SJSA1 (cell line): Measurements from ENCODE around the gene RPS6KA2. TPM values are rescaled to one million over a fixed set of nuclear protein-coding genes. Genes with fewer than 3 reads are reported as not detected.

Experiments
- DNase-seq, 2 experiments: peaks; one replicate each; pipeline ENCODE4 v3.0.0-alpha.2; 2015 to 2020; ENCODE audit warnings: low spot score in 2 of 2, low read depth in 1 of 2
- H3K27ac ChIP-seq: fragments of 250-450 bp; sonication (Bioruptor Pico); 2 replicates; pipeline ENCODE4 v1.5.1; 2020; ENCODE audit warnings: mild to moderate bottlenecking, moderate library complexity
- H3K27me3 ChIP-seq: fragments of 250-450 bp; sonication (Bioruptor Pico); replicated peaks from 2 replicates; pipeline ENCODE4 v1.5.1; 2020; ENCODE audit warnings: mild to moderate bottlenecking, moderate library complexity
- H3K36me3 ChIP-seq: fragments of 250-450 bp; sonication (Bioruptor Pico); 2 replicates; pipeline ENCODE4 v1.5.1; 2020; ENCODE audit warnings: mild to moderate bottlenecking
- H3K4me1 ChIP-seq: fragments of 250-450 bp; sonication (Bioruptor Pico); replicated peaks from 2 replicates; pipeline ENCODE4 v1.6.1; 2021; ENCODE audit warnings: mild to moderate bottlenecking
- H3K4me3 ChIP-seq: fragments of 250-450 bp; sonication (Bioruptor Pico); 2 replicates; pipeline ENCODE4 v1.5.1; 2020; ENCODE audit warnings: mild to moderate bottlenecking
- H3K9me3 ChIP-seq: fragments of 250-450 bp; sonication (Bioruptor Pico); replicated peaks from 2 replicates; pipeline ENCODE4 v1.5.1; 2020; ENCODE audit warnings: mild to moderate bottlenecking
- total RNA-seq: library from RNA; depleted of rRNA; stranded (reverse); fragments of >200 nt; shearing (Covaris generic); gene quantifications from 2 replicates; pipeline ENCODE4 v1.2.3, GENCODE V29; 2014

The RPS6KA2 gene
- total RNA-seq, 1 experiment from 2014 or later, result 16.2 TPM

GRCh38 chr6:166621114-166621540, 5.9 kb downstream of the RPS6KA2 start:
- DNase-seq, result no peak
- Histone ChIP-seq H3K27ac (no peak overlapping the region), H3K4me3 (no peak overlapping the region), H3K36me3 (peaks cover 3% of the 10 kb centered on the region; the same call in 1 of the 2 replicates), H3K4me1 (peaks cover 27% of the 10 kb centered on the region), H3K27me3 (no peaks in the 10 kb centered on the region), H3K9me3 (no peaks in the 10 kb centered on the region)

DNA sequence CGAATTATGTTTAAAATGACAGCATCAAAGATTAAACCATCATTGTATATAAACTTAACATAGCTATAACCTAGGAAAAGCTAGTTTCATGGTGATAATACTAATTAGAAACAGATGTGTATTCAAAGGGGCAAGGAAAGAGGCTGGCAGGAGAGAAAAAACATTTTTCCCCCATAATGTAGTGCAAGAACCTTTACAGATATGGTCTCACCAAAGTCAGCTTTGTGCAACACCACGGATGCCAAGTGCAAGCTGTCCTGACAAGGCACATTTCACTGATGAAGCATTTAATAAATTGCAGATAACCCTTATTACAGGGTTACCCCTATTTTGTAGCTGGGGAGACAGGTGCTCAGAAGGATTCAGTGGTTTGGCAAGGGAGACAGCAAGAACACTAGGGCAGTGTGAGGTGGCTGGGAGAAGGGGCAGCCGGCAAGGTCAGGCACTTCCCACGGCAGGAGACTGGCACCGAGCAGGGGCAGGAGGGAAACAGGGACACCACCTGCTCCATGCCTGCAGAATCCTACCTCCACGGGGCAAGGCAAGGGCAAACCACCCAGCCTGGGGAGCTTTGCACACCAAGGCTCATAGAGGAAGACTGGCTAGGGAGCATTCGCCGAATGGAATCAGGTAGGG, 6.5 kb downstream of the RPS6KA2 start:
- no peak overlapping the region for H3K4me3 ChIP-seq
- peaks cover 22% of the 10 kb centered on the region for H3K4me1 ChIP-seq
- no peaks in the 10 kb centered on the region for H3K27me3 ChIP-seq
- no peak overlapping the region; the same call in 1 of the 2 replicates for H3K27ac ChIP-seq
- peak in 1 of 2 experiments; percentile 26 for DNase-seq
- no peaks in the 10 kb centered on the region for H3K9me3 ChIP-seq
- peaks cover 3% of the 10 kb centered on the region; the same call in 1 of the 2 replicates for H3K36me3 ChIP-seq

DNA sequence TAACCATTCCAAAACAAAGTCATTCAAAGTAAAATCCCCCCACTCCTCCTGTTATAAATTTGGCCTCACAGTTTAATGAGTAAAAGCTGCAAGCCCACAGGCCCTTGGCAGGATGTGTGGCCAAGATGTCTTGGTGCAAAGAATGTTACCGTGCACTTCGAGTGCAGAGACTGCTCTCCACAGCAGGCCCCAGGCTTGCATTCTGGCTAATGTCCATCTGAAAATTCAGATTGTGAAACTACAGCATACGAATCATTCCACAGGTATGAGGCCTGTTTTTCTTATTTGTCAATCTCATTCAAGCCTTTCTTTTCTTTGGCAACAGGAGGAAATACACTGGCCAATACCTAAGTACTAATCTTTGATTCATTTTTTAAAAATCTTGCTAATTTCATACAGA, 7.1 kb downstream of the RPS6KA2 start:
- no peak overlapping the region; the same call in 1 of the 2 replicates for H3K27ac ChIP-seq
- H3K9me3 ChIP-seq, result no peaks in the 10 kb centered on the region
- H3K27me3 ChIP-seq, result no peaks in the 10 kb centered on the region
- peaks cover 3% of the 10 kb centered on the region; the same call in 1 of the 2 replicates for H3K36me3 ChIP-seq
- H3K4me1 ChIP-seq, result peaks cover 19% of the 10 kb centered on the region
- no peak overlapping the region for H3K4me3 ChIP-seq
- peak in 1 of 2 experiments; percentile 36 for DNase-seq

DNA sequence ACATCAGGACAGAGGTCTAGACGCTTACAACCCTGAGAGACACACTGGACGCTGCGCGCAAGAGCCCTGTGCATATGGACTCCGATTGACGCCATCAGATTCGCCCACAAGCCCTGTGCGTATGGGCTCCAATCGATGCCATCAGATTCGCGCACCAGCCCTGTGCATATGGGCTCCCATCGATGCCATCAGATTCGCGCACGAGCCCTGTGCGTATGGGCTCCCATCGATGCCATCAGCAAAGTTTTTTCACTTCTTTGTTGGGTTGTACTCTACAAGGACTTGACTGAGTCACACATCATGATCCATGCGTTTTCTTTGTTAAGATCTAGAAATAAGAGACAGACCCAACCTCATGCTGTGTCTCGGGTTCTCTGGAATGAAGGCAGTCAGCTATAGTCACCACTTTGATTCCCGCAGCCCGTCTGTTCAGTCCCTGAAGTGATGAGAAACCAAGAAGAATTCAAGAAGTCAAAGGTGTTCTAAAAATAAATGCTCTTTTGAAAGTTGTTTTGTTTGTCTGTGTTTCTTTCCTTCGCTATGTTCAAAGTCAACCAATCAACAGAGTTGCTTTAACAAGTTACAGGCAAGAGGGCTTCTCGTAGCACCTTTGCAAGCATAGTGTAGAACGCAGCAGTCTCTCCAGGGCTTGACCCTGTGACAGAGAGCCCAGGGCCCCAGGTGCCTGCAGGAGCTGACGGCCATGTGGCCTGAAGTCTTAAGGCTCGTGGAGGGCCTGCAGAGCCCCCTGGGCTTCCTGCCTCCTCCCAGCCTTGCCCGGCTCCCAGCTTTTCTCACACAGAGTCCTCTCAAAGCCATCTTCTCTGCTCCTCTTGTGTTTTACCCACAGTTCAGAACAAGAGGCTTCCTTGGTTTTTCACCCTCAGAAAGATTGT, 7.9 kb downstream of the RPS6KA2 start:
- H3K27ac ChIP-seq, result no peak overlapping the region
- H3K36me3 ChIP-seq, result peaks cover 3% of the 10 kb centered on the region; the same call in 1 of the 2 replicates
- no peak overlapping the region for H3K4me3 ChIP-seq
- peaks cover 19% of the 10 kb centered on the region for H3K4me1 ChIP-seq
- H3K9me3 ChIP-seq, result no peaks in the 10 kb centered on the region
- no peaks in the 10 kb centered on the region for H3K27me3 ChIP-seq
- peak in 1 of 2 experiments; percentile 29 for DNase-seq

DNA sequence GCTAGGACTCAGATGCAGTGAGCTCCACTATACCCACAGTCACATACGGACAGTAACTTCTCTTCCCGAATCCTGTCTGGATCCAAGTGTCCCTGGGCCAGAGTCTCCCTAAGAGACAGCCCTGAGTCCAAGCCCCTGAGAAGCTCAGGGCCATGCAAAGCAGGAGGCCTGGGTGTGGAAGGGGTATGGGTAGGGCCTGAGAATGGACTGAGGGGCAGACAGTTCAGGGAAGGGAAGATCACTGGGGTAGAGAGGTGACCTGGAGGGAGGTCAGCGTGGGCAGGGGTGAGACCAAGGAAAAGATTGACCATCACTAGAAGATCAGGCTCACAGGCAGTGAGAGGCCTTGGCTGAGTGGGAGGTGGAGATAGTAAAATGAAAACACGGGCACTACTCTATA, 8.8 kb downstream of the RPS6KA2 start:
- Histone ChIP-seq H3K36me3 (peaks cover 3% of the 10 kb centered on the region; the same call in 1 of the 2 replicates), H3K9me3 (no peaks in the 10 kb centered on the region), H3K27ac (no peak overlapping the region), H3K4me3 (no peak overlapping the region), H3K27me3 (no peaks in the 10 kb centered on the region), H3K4me1 (peaks cover 19% of the 10 kb centered on the region)
- no peak for DNase-seq

DNA sequence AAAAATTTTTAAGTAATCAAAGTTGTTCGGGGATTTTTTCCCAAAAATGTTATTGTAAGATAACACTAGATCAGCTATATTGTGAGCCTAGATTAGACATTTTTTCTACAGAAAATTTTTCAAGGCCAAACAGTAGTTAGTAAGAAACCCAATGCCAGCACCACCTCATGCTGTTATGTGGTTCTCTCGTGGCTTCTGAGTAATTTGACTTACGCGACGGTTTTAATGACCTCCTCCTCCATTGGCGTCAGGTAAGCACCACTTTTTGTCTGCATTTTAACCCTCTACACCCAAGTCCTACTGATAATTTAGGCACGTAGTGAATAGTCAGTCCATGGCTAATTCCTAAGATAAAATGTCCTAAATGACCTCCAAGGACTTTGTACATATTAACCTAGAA, 9.7 kb downstream of the RPS6KA2 start:
- DNase-seq, result no peak
- peaks cover 3% of the 10 kb centered on the region; the same call in 1 of the 2 replicates for H3K36me3 ChIP-seq
- no peaks in the 10 kb centered on the region for H3K9me3 ChIP-seq
- H3K4me1 ChIP-seq, result peaks cover 19% of the 10 kb centered on the region
- no peaks in the 10 kb centered on the region for H3K27me3 ChIP-seq
- H3K4me3 ChIP-seq, result no peak overlapping the region
- H3K27ac ChIP-seq, result no peak overlapping the region

DNA sequence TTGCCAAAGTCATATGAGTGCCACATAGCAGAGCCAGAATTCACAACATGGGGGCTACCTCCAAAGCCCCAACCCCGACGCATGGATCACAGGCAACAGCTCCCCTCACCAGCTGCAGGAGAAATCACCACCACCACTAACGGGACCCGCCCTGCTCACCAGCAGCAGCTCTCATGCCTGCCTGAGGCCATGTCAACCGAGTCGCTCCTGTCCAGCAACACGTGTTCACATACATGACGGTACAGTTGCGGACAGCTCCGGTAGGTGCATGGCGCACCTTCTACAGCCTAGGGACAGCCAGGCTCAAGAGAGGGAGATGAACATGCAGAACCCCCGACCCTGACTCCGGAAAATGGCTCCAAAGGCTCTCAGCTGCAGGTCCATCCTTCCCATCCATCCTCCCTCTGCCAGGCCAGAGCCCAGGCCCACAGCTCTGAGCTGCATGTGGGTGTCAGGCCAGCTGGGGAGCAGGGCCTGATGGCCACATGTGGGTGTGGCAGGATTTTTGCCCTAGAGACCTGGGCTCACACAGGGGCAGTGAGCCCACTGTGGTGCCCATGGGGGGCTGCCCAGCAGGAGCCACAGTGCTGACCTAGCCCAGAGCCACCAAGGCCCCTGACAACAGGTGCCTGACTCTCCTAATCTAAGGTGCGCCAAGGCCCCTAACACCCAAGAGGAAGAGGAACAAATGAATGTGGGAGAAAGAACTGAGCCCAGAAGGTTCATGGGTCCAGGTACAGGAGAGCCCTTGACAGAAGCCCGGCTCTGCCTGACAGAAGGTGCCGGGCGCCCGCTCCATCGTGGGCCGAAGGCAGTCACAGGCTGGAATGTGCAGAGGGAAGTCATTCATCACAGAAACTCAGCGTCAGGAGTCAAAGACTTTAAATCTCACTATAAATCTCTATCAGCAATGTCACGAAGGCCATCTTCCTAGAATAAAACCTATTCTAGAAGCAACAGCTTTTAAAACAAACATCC, 10.5 kb downstream of the RPS6KA2 start:
- Histone ChIP-seq H3K4me1 (peaks cover 19% of the 10 kb centered on the region), H3K4me3 (no peak overlapping the region), H3K27me3 (no peaks in the 10 kb centered on the region), H3K27ac (no peak overlapping the region), H3K9me3 (no peaks in the 10 kb centered on the region), H3K36me3 (peaks cover 3% of the 10 kb centered on the region; the same call in 1 of the 2 replicates)
- peak in 1 of 2 experiments; percentile 39 for DNase-seq

DNA sequence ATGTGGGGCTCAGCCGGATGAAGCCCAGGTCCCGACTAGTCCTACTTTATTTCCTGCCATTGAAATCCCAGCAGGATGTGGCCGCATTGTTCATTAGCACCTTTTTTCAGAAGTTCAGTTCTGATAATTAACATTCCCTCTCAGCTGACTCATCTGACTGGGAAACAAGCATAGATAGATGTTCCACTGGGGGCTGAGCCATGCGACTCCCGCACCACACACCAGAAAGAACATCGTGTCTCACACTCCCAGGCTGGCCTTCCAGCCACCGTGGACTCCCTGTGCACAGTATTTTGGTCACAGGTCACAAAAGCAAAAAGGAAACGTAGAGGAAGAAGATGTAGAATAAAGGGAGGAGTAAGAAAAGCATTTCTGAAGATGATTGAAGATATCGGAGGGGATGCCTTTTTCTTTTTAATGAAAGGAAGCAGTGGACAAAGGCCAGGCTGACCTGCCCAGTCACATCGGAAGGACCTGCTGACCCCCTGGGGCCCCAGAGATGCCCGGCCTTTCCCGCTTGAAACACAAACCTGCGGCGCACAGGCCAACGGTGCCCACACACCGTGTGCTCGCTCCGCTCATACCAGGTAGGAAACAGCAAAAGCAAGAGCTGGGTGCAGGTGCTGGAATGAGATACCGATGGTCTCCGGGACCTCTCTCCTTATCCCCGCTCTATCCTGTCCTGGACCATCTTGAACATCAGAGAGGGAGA, 11.8 kb downstream of the RPS6KA2 start:
- Histone ChIP-seq H3K36me3 (peaks cover 3% of the 10 kb centered on the region; the same call in 1 of the 2 replicates), H3K4me3 (no peak overlapping the region), H3K4me1 (peaks cover 13% of the 10 kb centered on the region), H3K27ac (no peak overlapping the region), H3K27me3 (no peaks in the 10 kb centered on the region), H3K9me3 (no peaks in the 10 kb centered on the region)
- peak in 1 of 2 experiments; percentile 11 for DNase-seq

DNA sequence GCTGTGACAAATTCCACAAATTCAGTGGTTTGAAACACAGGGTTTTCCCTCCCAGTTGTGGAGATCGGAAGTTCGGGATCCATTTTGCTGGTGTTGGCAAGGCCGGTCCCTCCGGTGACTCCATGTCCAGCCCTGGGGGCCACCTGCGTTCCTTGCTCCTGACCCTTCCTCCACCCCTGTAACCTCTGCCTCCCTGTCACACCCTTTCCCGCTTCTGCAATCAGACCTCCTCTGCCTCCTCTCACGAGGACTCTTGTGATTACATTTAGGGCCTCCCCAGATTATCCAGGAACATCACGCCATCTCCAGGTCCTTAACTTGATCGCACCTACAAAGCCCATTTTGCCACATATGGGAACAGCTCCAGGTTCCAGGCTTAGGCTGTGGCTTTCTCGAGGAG, 12.5 kb downstream of the RPS6KA2 start:
- no peaks in the 10 kb centered on the region for H3K9me3 ChIP-seq
- peaks cover 3% of the 10 kb centered on the region; the same call in 1 of the 2 replicates for H3K36me3 ChIP-seq
- H3K4me1 ChIP-seq, result peaks cover 7% of the 10 kb centered on the region
- H3K27me3 ChIP-seq, result no peaks in the 10 kb centered on the region
- H3K4me3 ChIP-seq, result no peak overlapping the region
- peak in 1 of 2 experiments; percentile 30 for DNase-seq
- H3K27ac ChIP-seq, result no peak overlapping the region

- DNase-seq, result peak in 1 of 2 experiments; percentile 36
- peaks cover 3% of the 10 kb centered on the region; the same call in 1 of the 2 replicates for H3K4me1 ChIP-seq
Observed at GRCh38 chr6:166614171-166614583, 12.9 kb downstream of the RPS6KA2 start.

GRCh38 chr6:166613027-166613426, 14.0 kb downstream of the RPS6KA2 start:
- no peak overlapping the region for H3K4me3 ChIP-seq
- H3K9me3 ChIP-seq, result no peaks in the 10 kb centered on the region
- no peak overlapping the region for H3K27ac ChIP-seq
- H3K36me3 ChIP-seq, result no peaks in the 10 kb centered on the region
- peak in 1 of 2 experiments; percentile 16 for DNase-seq
- no peaks in the 10 kb centered on the region for H3K4me1 ChIP-seq
- H3K27me3 ChIP-seq, result no peaks in the 10 kb centered on the region

More at GRCh38 chr6:166614171-166614583, 12.9 kb downstream of the RPS6KA2 start:
- Histone ChIP-seq H3K9me3 (no peaks in the 10 kb centered on the region), H3K36me3 (peaks cover 3% of the 10 kb centered on the region; the same call in 1 of the 2 replicates), H3K27me3 (no peaks in the 10 kb centered on the region), H3K27ac (no peak overlapping the region), H3K4me3 (no peak overlapping the region)

DNA sequence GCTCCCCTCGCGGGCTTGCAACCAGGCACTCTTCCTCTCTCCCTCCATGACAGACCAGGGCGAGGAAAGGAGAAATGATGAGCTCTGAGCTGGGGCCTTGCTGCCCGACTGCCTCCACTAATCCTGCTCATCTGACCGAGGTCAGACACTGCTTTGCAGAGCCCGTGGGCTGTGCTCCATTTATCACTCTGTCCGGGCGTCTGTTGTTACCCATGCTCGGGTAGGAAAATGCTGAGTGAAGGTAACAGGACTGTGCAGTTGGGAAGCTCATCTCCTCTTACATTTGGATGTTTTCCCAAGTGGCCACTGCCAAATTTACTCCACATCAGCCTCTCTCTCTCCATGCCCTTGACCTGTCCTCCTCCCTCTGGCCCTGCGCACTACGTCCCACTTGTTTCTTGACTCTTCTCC, 14.6 kb downstream of the RPS6KA2 start:
- Histone ChIP-seq H3K27me3 (no peaks in the 10 kb centered on the region), H3K4me3 (no peak overlapping the region), H3K36me3 (no peaks in the 10 kb centered on the region), H3K9me3 (no peaks in the 10 kb centered on the region), H3K4me1 (no peaks in the 10 kb centered on the region), H3K27ac (no peak overlapping the region)
- peak in 1 of 2 experiments; percentile 26 for DNase-seq
